22Rv1 (cell line): ENCODE measurements around the gene INSL3.

Source experiments
- H3K27ac ChIP-seq: fragments of 450-650 bp; 2 replicates; pipeline ENCODE4 v1.5.1; 2017
- ZFX ChIP-seq: fragments of 450-650 bp; IDR thresholded peaks from 2 replicates; pipeline ENCODE4 v1.6.1; 2017; ENCODE audit warnings: antibody characterized with exemption, borderline replicate concordance
- TF ChIP-seq, protein P1 (sequence below): fragments of 450-650 bp; IDR thresholded peaks from 2 replicates; pipeline ENCODE4 v1.5.1; 2017; ENCODE audit warnings: mild to moderate bottlenecking

Gene INSL3

DNA sequence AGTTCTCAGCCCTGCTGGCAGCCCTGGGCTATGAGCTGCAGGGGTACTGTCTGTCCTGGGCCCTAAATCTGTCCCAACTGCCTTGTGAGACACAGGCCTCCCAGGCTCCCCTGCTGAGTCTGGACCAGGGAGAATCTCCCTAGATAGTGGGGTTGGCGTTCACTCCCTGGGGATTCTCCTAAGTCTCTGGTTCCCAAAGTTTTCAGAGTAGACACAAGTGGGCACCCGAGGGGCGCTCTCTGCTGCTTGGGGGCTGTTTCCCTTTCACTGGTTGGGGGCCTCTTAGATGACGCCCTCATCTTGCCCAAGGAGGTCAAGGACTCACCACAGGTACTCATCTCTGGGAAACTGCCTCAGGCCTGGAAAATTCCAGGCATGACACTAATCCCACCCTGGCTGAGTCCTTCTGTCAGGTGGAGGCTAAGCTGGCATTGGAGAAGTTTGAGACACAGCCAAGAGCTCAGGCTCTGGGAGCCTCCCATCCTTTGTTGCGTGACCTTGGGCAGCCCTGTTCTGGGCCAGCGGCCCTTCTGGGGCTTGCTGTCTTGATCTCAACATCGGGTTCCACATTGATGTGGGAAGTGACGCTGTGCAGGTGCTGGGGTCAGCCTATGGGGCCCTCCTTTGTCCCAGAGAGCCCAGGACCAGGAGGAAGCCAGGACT, 42.3 kb upstream of the INSL3 start:
- peak overlapping the region; percentile 84 for H3K27ac ChIP-seq
- TF ChIP-seq, protein P1, sequence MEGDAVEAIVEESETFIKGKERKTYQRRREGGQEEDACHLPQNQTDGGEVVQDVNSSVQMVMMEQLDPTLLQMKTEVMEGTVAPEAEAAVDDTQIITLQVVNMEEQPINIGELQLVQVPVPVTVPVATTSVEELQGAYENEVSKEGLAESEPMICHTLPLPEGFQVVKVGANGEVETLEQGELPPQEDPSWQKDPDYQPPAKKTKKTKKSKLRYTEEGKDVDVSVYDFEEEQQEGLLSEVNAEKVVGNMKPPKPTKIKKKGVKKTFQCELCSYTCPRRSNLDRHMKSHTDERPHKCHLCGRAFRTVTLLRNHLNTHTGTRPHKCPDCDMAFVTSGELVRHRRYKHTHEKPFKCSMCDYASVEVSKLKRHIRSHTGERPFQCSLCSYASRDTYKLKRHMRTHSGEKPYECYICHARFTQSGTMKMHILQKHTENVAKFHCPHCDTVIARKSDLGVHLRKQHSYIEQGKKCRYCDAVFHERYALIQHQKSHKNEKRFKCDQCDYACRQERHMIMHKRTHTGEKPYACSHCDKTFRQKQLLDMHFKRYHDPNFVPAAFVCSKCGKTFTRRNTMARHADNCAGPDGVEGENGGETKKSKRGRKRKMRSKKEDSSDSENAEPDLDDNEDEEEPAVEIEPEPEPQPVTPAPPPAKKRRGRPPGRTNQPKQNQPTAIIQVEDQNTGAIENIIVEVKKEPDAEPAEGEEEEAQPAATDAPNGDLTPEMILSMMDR, result no peak
- TF ChIP-seq ZFX, result no peak

DNA sequence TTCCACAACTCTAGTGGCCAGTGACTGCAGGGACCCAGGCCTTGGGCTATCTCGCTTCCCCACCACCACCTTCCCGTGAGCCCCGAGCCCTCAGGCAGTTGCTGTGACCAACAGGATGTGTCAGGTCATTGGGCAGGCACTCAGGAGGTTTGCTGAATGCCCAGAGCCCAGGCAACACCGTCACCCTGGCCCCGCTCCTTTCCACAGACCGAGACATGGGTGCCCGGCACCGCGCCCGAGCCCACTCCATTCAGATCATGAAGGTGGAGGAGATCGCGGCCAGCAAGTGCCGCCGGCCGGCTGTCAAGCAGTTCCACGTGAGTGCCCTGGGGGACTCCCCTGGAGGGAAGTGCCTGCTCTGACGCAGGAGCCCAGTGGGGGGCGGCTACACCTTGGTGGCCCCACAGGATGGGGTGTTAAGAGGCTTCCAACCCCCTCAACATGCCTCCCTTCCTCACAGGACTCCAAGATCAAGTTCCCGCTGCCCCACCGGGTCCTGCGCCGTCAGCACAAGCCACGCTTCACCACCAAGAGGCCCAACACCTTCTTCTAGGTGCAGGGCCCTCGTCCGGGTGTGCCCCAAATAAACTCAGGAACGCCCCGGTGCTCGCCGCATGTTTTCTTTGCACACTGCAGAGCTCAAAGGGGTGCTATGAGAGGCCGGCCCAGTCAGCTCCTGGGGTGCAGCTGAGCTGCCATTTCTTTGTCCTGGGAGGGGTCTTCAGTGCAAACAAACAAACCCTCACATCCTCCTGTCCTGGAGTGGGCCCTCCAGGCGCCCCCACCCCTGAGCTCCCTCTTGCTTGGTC, 41.6 kb upstream of the INSL3 start:
- TF ChIP-seq, protein P1, result no peak
- no peak for TF ChIP-seq ZFX
- H3K27ac ChIP-seq, result peak overlapping the region; percentile 84

DNA sequence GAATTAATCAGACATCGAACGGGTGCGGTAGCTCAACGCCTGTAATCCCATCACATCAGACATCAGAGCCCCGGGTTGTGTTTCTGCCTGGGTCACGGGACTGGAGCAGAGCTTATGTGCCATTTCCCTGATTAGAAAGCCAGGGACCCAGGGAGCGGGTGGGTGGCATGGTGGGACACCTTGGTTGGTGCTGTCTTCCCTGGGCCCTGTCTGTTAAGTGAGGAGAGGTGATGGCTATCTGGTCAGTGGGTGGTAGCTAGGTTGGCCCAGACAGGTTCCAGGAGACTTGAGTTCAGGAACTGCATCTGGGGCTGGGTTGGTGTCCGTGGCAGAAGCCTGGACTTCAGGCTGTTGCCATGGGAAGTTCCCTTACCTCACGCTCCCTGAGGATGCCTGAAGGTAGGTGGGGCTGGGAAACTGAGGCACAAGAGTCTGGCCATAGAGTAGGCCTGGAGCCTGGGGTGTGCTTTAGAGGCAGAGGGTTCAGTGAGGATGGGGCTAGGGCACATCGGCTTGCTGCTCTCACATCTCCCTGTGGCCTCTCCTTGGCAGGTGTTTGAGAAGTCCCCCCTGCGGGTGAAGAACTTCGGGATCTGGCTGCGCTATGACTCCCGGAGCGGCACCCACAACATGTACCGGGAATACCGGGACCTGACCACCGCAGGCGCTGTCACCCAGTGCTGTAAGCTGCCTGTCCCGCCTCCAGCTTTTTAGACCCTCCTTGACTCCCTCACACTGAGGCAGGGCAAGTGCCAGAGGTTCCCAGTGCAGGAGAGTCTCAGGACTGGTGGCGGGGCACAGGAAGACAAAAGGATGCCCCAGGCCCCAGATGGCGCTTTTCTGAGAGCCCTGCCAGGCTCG, 40.5 kb upstream of the INSL3 start:
- peak overlapping the region; percentile 84 for H3K27ac ChIP-seq
- TF ChIP-seq, protein P1, result no peak
- no peak for TF ChIP-seq ZFX

DNA sequence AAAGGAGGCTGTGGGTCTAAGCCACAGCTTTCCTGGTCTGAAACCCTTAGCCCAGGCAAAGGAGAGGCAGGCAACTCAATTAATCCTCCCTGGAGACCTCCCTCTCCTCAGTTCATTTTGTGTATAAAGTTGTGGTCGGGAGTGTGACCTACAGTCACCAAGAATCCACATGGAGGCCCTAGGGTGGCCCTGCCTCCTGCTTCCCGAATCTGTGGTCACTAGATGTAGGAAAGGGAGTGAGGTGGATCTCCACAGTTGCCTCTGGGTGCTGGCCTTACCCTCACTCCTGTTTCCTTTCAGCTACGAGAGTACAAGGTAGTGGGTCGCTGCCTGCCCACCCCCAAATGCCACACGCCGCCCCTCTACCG, 39.7 kb upstream of the INSL3 start:
- peak overlapping the region; percentile 84 for H3K27ac ChIP-seq
- TF ChIP-seq ZFX, result no peak
- TF ChIP-seq, protein P1, result no peak

DNA sequence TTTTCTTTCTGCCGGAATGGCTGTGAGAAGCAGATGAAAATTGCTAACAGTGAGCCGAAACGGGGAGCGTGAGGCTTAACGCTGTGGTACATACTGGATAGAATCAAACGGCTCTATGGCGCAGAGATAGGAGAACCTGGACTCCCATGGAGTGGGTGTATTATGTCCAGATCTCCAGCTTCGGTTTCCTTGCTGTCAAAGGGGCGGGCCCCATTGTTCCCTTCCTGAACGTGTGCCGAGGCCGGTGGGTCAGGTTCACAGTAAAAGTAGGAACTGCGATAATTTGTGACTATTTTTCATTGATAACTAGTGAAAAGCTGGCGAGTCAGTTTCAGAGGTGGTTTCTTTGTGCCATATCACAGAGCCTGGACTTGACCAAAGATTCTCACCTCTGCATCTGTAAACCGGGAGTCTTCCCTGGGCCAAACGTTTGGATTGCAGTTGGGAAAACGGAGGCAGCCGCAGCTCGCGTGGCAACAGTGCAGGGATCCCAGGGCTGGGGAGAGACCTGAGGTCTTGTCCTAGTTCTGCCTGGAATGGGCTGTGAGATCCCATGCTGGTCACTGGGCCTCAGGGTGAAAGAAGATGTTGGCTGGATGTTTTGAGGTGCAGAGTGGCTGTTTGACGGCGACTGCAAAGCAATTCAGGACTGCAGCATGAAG, 39.1 kb upstream of the INSL3 start:
- TF ChIP-seq, protein P1, result no peak
- TF ChIP-seq ZFX, result no peak
- peak overlapping the region; percentile 84 for H3K27ac ChIP-seq

DNA sequence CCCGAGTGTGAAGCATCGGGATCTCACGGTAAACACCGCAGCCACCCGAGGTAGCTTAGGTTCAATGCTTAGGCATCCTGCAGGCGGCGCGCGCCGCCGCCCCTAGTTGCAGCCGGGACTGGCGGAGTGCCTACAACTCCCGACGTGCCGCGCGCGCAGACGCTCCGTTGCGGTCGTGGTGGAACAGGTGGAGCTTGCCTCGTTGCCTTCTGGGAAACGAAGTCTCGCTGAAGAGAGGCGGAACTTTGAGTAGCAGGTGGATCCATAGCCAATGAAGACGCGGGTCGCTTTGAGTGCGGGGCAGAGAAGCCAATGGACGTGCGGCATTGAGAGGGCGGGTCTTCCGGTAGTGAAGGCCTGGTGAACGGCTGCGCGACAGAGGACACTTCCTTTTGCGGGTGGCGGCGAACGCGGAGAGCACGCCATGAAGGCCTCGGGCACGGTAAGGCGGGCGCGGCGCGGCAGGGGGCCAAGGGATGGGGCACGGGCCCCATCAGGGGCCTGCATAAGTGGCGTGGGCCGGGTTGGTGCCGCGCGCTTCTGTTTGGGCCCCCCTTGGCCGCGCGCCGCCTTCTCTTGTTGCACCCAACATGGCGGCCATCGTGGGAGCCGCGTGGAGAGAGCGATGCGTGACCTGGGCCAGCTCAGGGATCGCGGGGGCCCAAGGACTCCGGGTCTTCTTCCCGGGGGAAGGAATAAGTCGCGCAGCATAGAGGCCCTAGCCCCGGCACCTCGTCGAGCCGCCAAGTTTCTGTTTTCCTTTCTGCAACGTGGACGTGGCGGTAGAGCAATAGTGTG, 38.4 kb upstream of the INSL3 start, which contains the start of gene RPL18A:
Gene RPL18A, plus strand, starts transcription at position 378 of the 798 bp plus-strand sequence. Its CDS starts 47 bp downstream, at position 425.
- H3K27ac ChIP-seq, result peak within 1 kb of the TSS; percentile 84
- TF ChIP-seq, protein P1, result peak; percentile 99
- no peak for TF ChIP-seq ZFX
